IMR-90 (cell line): ENCODE results near the gene VDAC2. TPM values are rescaled to one million over a fixed set of nuclear protein-coding genes. Genes with fewer than 3 reads are reported as not detected.

ENCODE experiments used
- ATAC-seq: fragments of 200-7000 bp; cut with Tn5 transposase; 2 replicates; pipeline ENCODE4 v1.9.1; 2020; ENCODE audit warnings: low read depth, mild to moderate bottlenecking, moderate library complexity
- BruUV-seq: library from RNA; stranded (reverse); fragments of 400-500 nt; replicated peaks from 2 replicates; lab custom pipeline; 2021; lab: Mats Ljungman, UMichigan
- CTCF ChIA-PET: fragments of 300-600 bp; formaldehyde crosslinking; extraction: SDS; loops from one replicate; lab custom pipeline; 2021; ENCODE audit warnings: antibody characterized with exemption; lab: Yijun Ruan, JAX
- POLR2A ChIA-PET: fragments of 300-600 bp; sonication (Branson Sonifier 250); formaldehyde crosslinking; loops from one replicate; lab custom pipeline; 2022; ENCODE audit warnings: antibody characterized with exemption; ENCODE audit not compliant: unreplicated experiment; lab: Charles Lee
- DNase-seq: peaks from one replicate; pipeline ENCODE4 v3.0.0; 2013
- H2AFZ ChIP-seq: replicated peaks from 2 replicates; pipeline ENCODE3; 2013; ENCODE audit warnings: low read length, mild to moderate bottlenecking; ENCODE audit not compliant: poor library complexity
- H2AK5ac ChIP-seq: 2 replicates; pipeline ENCODE4 v1.6.1; 2013; ENCODE audit warnings: low read depth, low read length, inconsistent platforms
- H2AK9ac ChIP-seq: replicated peaks from 2 replicates; pipeline ENCODE3; 2013; ENCODE audit warnings: mild to moderate bottlenecking, low read depth, low read length, moderate library complexity; ENCODE audit not compliant: poor library complexity
- H2BK120ac ChIP-seq: 2 replicates; pipeline ENCODE4 v1.6.1; 2013; ENCODE audit warnings: low read depth, low read length, inconsistent platforms
- H2BK15ac ChIP-seq: 3 replicates; pipeline ENCODE4 v1.6.1; 2013; ENCODE audit warnings: low read depth, low read length, inconsistent platforms
- H2BK20ac ChIP-seq: 2 replicates; pipeline ENCODE4 v1.6.1; 2013; ENCODE audit warnings: low read depth, mild to moderate bottlenecking, inconsistent platforms, low read length, moderate library complexity
- H2BK5ac ChIP-seq: 2 replicates; pipeline ENCODE4 v1.6.1; 2013; ENCODE audit warnings: mild to moderate bottlenecking, low read depth, low read length, inconsistent platforms; ENCODE audit not compliant: poor library complexity, severe bottlenecking
- H3K14ac ChIP-seq: replicated peaks from 2 replicates; pipeline ENCODE4 v1.6.1; 2013; ENCODE audit warnings: low read depth, low read length, inconsistent platforms
- H3K18ac ChIP-seq: 2 replicates; pipeline ENCODE4 v1.6.1; 2013; ENCODE audit warnings: low read depth, low read length, control low read depth
- H3K23ac ChIP-seq: 2 replicates; pipeline ENCODE4 v1.6.1; 2013; ENCODE audit warnings: low read depth, low read length, inconsistent platforms
- H3K27ac ChIP-seq: 2 replicates; pipeline ENCODE4 v1.5.1; 2013; ENCODE audit warnings: mild to moderate bottlenecking, control low read depth, low read length; ENCODE audit not compliant: insufficient read depth
- H3K27me3 ChIP-seq: 2 replicates; pipeline ENCODE4 v1.6.1; 2013; ENCODE audit warnings: low read length; ENCODE audit not compliant: control insufficient read depth, insufficient read depth
- H3K36me3 ChIP-seq: 2 replicates; pipeline ENCODE4 v1.6.1; 2013; ENCODE audit warnings: low read length, mixed read lengths; ENCODE audit not compliant: control insufficient read depth, insufficient read depth
- H3K4ac ChIP-seq: 2 replicates; pipeline ENCODE4 v1.6.1; 2013; ENCODE audit warnings: low read depth, low read length, inconsistent platforms
- H3K4me1 ChIP-seq: 2 replicates; pipeline ENCODE4 v1.6.1; 2013; ENCODE audit warnings: low read length, mixed read lengths; ENCODE audit not compliant: control insufficient read depth, insufficient read depth
- H3K4me2 ChIP-seq: 2 replicates; pipeline ENCODE4 v1.6.1; 2013; ENCODE audit warnings: low read depth, mild to moderate bottlenecking, control low read depth, low read length, moderate library complexity
- H3K4me3 ChIP-seq: 2 replicates; pipeline ENCODE4 v1.5.1; 2013; ENCODE audit warnings: low read depth, mild to moderate bottlenecking, control low read depth, low read length, moderate library complexity; ENCODE audit not compliant: insufficient read depth
- H3K56ac ChIP-seq: 2 replicates; pipeline ENCODE4 v1.6.1; 2013; ENCODE audit warnings: low read length, inconsistent platforms; ENCODE audit not compliant: insufficient read depth; ENCODE audit errors: extremely low read depth
- H3K79me1 ChIP-seq, 2 experiments: 2 replicates each; pipeline ENCODE4 v1.6.1; 2013; ENCODE audit warnings: low read length in 2 of 2, inconsistent platforms in 1 of 2, low read depth in 1 of 2
- H3K9ac ChIP-seq: 2 replicates; pipeline ENCODE4 v1.6.1; 2013; ENCODE audit warnings: low read depth, low read length, control low read depth
- H3K9me1 ChIP-seq: 2 replicates; pipeline ENCODE4 v1.6.1; 2013; ENCODE audit warnings: low read length, inconsistent platforms; ENCODE audit not compliant: insufficient read depth
- H3K9me3 ChIP-seq: 2 replicates; pipeline ENCODE4 v1.6.1; 2013; ENCODE audit warnings: low read length; ENCODE audit not compliant: control insufficient read depth, insufficient read depth
- H4K20me1 ChIP-seq: 2 replicates; pipeline ENCODE4 v1.6.1; 2013; ENCODE audit warnings: low read length, inconsistent platforms; ENCODE audit not compliant: insufficient read depth
- H4K5ac ChIP-seq: 2 replicates; pipeline ENCODE4 v1.6.1; 2013; ENCODE audit warnings: mild to moderate bottlenecking, low read depth, low read length, control low read depth
- H4K8ac ChIP-seq, 2 experiments: 2 replicates each; pipeline ENCODE4 v1.6.1; 2013; ENCODE audit warnings: low read depth in 2 of 2, low read length in 2 of 2, control low read depth in 1 of 2, inconsistent platforms in 1 of 2
- H4K91ac ChIP-seq: 2 replicates; pipeline ENCODE4 v1.6.1; 2013; ENCODE audit warnings: low read depth, low read length, inconsistent platforms; ENCODE audit not compliant: insufficient read depth
- BHLHE40 ChIP-seq: fragments of 150-350 bp; IDR thresholded peaks from 2 replicates; pipeline ENCODE4 v1.6.1; 2016; ENCODE audit warnings: mild to moderate bottlenecking, low read depth, low read length
- CEBPB ChIP-seq: IDR thresholded peaks from 2 replicates; pipeline ENCODE4 v1.6.1; 2012; ENCODE audit warnings: low read depth, low read length, improper control_type of control experiment
- CHD1 ChIP-seq: IDR thresholded peaks from 2 replicates; pipeline ENCODE4 v1.6.1; 2012; ENCODE audit warnings: low read depth, low read length, improper control_type of control experiment
- FOS ChIP-seq: fragments of 150-350 bp; IDR thresholded peaks from 2 replicates; pipeline ENCODE4 v1.6.1; 2016; ENCODE audit warnings: low read depth, low read length
- MAFK ChIP-seq: IDR thresholded peaks from 2 replicates; pipeline ENCODE4 v1.6.1; 2012; ENCODE audit warnings: low read depth, low read length, improper control_type of control experiment
- MAZ ChIP-seq: IDR thresholded peaks from 2 replicates; pipeline ENCODE4 v1.6.1; 2012; ENCODE audit warnings: low read depth, mild to moderate bottlenecking, low read length, improper control_type of control experiment, moderate library complexity, borderline replicate concordance
- MXI1 ChIP-seq: IDR thresholded peaks from 2 replicates; pipeline ENCODE4 v1.6.1; 2012; ENCODE audit warnings: low read depth, mild to moderate bottlenecking, low read length, moderate library complexity, borderline replicate concordance
- NFE2L2 ChIP-seq: fragments of 150-350 bp; IDR thresholded peaks from 2 replicates; pipeline ENCODE4 v1.6.1; 2016; ENCODE audit warnings: low read depth, mild to moderate bottlenecking, low read length
- POLR2A ChIP-seq: IDR thresholded peaks from 2 replicates; pipeline ENCODE4 v1.6.1; 2012; ENCODE audit warnings: mild to moderate bottlenecking, low read depth, low read length
- RAD21 ChIP-seq: IDR thresholded peaks from 2 replicates; pipeline ENCODE4 v1.6.1; 2012; ENCODE audit warnings: low read length, improper control_type of control experiment
- RCOR1 ChIP-seq: IDR thresholded peaks from 2 replicates; pipeline ENCODE4 v1.6.1; 2012; ENCODE audit warnings: mild to moderate bottlenecking, low read length, improper control_type of control experiment; ENCODE audit not compliant: insufficient replicate concordance
- RFX5 ChIP-seq: IDR thresholded peaks from 2 replicates; pipeline ENCODE4 v1.8.0; 2012; ENCODE audit warnings: low read depth, mild to moderate bottlenecking, low read length, moderate library complexity
- SMC3 ChIP-seq: fragments of 150-350 bp; IDR thresholded peaks from 2 replicates; pipeline ENCODE4 v1.6.1; 2016; ENCODE audit warnings: low read depth, mild to moderate bottlenecking, antibody characterized with exemption, low read length, moderate library complexity
- WGBS, 2 experiments: methylation state at CpG; one replicate each; pipeline versions ENCODE4 v1.1.5 to v1.1.7; 2013; ENCODE audit warnings: missing lambda C conversion rate in 2 of 2; ENCODE audit not compliant: insufficient read length in 1 of 2; ENCODE audit errors: extremely low coverage in 2 of 2; 5-methylcytosine and 5-hydroxymethylcytosine counted together
- dilution Hi-C: fragments of 300-500 bp; cut with HindIII; formaldehyde crosslinking; loops from one replicate; pipeline ENCODE4 v1.14.3; 2018; ENCODE audit warnings: low sequenced_read_pairs; ENCODE audit not compliant: unreplicated experiment
- in situ Hi-C: fragments of 300-500 bp; cut with MboI; formaldehyde crosslinking; loops from 3 replicates; pipeline ENCODE4 v1.14.3; 2019; ENCODE audit warnings: low sequenced_read_pairs, inconsistent platforms, mixed read lengths
- intact Hi-C: fragments of 100-400 bp; cut with micrococcal nuclease; formaldehyde crosslinking; loops from 2 replicates; pipeline ENCODE4 v1.10.0; 2022
- polyA plus RNA-seq, 3 experiments: library from polyadenylated mRNA; depleted of rRNA; stranded (reverse); fragments of >200 nt; gene quantifications; 2 replicates each; pipeline ENCODE4 v1.2.3, GENCODE V29; 2012; ENCODE audit warnings: low replicate concordance in 1 of 3
- total RNA-seq: library from RNA; depleted of rRNA; stranded (reverse); fragments of >200 nt; gene quantifications from 2 replicates; pipeline ENCODE4 v1.2.3, GENCODE V29; 2012
- TF ChIP-seq, protein P1 (sequence below): fragments of 150-350 bp; IDR thresholded peaks from 2 replicates; pipeline ENCODE4 v1.6.1; 2017; ENCODE audit warnings: mild to moderate bottlenecking, antibody characterized with exemption, low read length, low read depth
- TF ChIP-seq, protein P2 (sequence below): conservative IDR thresholded peaks from 2 replicates; pipeline ENCODE4 v1.5.1; 2012; ENCODE audit warnings: mild to moderate bottlenecking, low read depth, low read length, improper control_type of control experiment
- TF ChIP-seq, protein P3 (sequence below): fragments of 150-350 bp; IDR thresholded peaks from 2 replicates; pipeline ENCODE4 v1.6.1; 2016; ENCODE audit warnings: low read depth, mild to moderate bottlenecking, low read length, moderate library complexity, borderline replicate concordance

VDAC2 gene
- total and polyA plus RNA-seq, 2 of the 4 experiments (the other 2 are of a cell fraction) = 122 to 139 TPM

DNA sequence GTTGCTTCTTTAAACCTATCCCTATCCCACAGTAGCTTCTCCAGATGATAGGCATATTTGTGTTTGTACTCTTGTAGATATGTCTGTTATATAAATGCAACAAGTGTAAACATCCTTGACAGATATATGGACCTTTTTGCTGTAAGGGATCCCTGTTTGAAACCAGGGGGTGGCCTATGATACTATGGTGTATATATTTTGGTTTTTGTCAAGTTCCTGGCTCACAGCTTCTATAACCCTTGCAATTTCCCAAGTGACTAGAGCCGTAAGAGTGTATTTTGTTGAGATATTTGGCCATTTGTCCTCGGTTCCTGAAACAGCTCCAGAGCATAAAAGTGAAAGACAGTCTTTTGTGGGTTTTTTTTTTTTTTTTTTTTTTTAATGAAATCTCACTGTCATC, 15.5 kb downstream of the VDAC2 start:
- no CpG with 5 or more reads among the region's 2 CpGs for WGBS, 2 experiments
- peak overlapping the region; percentile 99 for H2BK5ac ChIP-seq
- peaks cover 15% of the 10 kb centered on the region for H3K9me1 ChIP-seq
- peak overlapping the region; percentile 9; the same call in 1 of the 2 replicates for H2BK20ac ChIP-seq
- H4K20me1 ChIP-seq = peaks cover 70% of the 10 kb centered on the region
- H4K91ac ChIP-seq = no peak overlapping the region
- no peak overlapping the region for H2AFZ ChIP-seq
- TF ChIP-seq CHD1 (no peak), SMC3 (no peak), BHLHE40 (no peak), POLR2A (no peak), MAFK (no peak), FOS (no peak), NFE2L2 (no peak), RAD21 (no peak), MXI1 (no peak), MAZ (no peak), RCOR1 (no peak), CEBPB (no peak), RFX5 (no peak)
- TF ChIP-seq, protein P1, sequence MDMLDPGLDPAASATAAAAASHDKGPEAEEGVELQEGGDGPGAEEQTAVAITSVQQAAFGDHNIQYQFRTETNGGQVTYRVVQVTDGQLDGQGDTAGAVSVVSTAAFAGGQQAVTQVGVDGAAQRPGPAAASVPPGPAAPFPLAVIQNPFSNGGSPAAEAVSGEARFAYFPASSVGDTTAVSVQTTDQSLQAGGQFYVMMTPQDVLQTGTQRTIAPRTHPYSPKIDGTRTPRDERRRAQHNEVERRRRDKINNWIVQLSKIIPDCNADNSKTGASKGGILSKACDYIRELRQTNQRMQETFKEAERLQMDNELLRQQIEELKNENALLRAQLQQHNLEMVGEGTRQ = no peak
- TF ChIP-seq, protein P2, sequence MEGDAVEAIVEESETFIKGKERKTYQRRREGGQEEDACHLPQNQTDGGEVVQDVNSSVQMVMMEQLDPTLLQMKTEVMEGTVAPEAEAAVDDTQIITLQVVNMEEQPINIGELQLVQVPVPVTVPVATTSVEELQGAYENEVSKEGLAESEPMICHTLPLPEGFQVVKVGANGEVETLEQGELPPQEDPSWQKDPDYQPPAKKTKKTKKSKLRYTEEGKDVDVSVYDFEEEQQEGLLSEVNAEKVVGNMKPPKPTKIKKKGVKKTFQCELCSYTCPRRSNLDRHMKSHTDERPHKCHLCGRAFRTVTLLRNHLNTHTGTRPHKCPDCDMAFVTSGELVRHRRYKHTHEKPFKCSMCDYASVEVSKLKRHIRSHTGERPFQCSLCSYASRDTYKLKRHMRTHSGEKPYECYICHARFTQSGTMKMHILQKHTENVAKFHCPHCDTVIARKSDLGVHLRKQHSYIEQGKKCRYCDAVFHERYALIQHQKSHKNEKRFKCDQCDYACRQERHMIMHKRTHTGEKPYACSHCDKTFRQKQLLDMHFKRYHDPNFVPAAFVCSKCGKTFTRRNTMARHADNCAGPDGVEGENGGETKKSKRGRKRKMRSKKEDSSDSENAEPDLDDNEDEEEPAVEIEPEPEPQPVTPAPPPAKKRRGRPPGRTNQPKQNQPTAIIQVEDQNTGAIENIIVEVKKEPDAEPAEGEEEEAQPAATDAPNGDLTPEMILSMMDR = no peak
- TF ChIP-seq, protein P3, sequence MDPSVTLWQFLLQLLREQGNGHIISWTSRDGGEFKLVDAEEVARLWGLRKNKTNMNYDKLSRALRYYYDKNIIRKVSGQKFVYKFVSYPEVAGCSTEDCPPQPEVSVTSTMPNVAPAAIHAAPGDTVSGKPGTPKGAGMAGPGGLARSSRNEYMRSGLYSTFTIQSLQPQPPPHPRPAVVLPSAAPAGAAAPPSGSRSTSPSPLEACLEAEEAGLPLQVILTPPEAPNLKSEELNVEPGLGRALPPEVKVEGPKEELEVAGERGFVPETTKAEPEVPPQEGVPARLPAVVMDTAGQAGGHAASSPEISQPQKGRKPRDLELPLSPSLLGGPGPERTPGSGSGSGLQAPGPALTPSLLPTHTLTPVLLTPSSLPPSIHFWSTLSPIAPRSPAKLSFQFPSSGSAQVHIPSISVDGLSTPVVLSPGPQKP = no peak
- no peak overlapping the region for H2AK9ac ChIP-seq
- CTCF ChIA-PET = interaction anchor here (1.2 kb wide), 1 partner anchor 9 kb away, joined by 4 read pairs; the partner anchor contains the start of gene COMTD1
- H3K18ac ChIP-seq = peak overlapping the region; percentile 74
- peak overlapping the region; percentile 49 for H3K9ac ChIP-seq
- peaks cover 41% of the 10 kb centered on the region for H3K36me3 ChIP-seq
- 0 out of 2 replicates have a peak overlapping the region, but pooled peaks have one; percentile 18 for H2BK120ac ChIP-seq
- DNase-seq (no peak), ATAC-seq (no peak)
- peaks cover 11 to 61% of the 10 kb centered on the region in 2 experiments for H3K79me1 ChIP-seq
- H3K27ac ChIP-seq = peak overlapping the region; percentile 80; the same call in 1 of the 2 replicates
- peak overlapping the region in 1 of 2 experiments; percentile 53; a peak in 2 of 4 replicates for H4K8ac ChIP-seq
- peak overlapping the region; percentile 58 for H3K4ac ChIP-seq
- no peak overlapping the region; the same call in 2 of the 3 replicates for H2BK15ac ChIP-seq
- H3K4me2 ChIP-seq = peak overlapping the region; percentile 35
- H3K9me3 ChIP-seq = no peaks in the 10 kb centered on the region
- H3K27me3 ChIP-seq = no peaks in the 10 kb centered on the region
- dilution Hi-C loops = no loop called here
- peak overlapping the region; percentile 54 for H2AK5ac ChIP-seq
- peak overlapping the region; percentile 70 for H4K5ac ChIP-seq
- H3K56ac ChIP-seq = no peak overlapping the region; the same call in 1 of the 2 replicates
- BruUV-seq = no TSS peak
- H3K23ac ChIP-seq = peak overlapping the region; percentile 37; the same call in 1 of the 2 replicates
- in situ Hi-C loops = loop anchor here (5.0 kb wide), 1 partner anchor 39 kb away; no protein-coding TSS in a partner anchor
- H3K4me1 ChIP-seq = peaks cover 32% of the 10 kb centered on the region
- H3K4me3 ChIP-seq = no peak overlapping the region
- intact Hi-C loops = no loop called here
- no peak overlapping the region for H3K14ac ChIP-seq
- POLR2A ChIA-PET = interaction anchor here (1.0 to 1.4 kb wide), 3 partner anchors 13 to 31 kb away, joined by 4 to 9 read pairs (median 7); no protein-coding TSS in a partner anchor
